Measurements from ENCODE around the gene LSR. TPM values are rescaled to one million over a fixed set of nuclear protein-coding genes. Genes with fewer than 3 reads are reported as not detected.

Gene LSR
- total RNA-seq, 3 donors from 2014 or later, result 123 to 302 (median 289) TPM

- intact Hi-C loops (cut with DNase I, micrococcal nuclease), result no loop called here
- Histone ChIP-seq H3K36me3 (ENCODE audit: low read depth) (no peaks in the 10 kb centered on the region), H3K4me3 (no peak overlapping the region), H3K9me3 (no peaks in the 10 kb centered on the region), H3K4me1 (ENCODE audit: low read depth) (no peaks in the 10 kb centered on the region)
- no peak for TF ChIP-seq CTCF (IDR thresholded peaks at IDR 0.05)
- DNase-seq, result no peak
- no peak for ATAC-seq
These were observed 49.8 kb downstream of the LSR start for GRCh38 chr19:35298561-35298972.

DNA sequence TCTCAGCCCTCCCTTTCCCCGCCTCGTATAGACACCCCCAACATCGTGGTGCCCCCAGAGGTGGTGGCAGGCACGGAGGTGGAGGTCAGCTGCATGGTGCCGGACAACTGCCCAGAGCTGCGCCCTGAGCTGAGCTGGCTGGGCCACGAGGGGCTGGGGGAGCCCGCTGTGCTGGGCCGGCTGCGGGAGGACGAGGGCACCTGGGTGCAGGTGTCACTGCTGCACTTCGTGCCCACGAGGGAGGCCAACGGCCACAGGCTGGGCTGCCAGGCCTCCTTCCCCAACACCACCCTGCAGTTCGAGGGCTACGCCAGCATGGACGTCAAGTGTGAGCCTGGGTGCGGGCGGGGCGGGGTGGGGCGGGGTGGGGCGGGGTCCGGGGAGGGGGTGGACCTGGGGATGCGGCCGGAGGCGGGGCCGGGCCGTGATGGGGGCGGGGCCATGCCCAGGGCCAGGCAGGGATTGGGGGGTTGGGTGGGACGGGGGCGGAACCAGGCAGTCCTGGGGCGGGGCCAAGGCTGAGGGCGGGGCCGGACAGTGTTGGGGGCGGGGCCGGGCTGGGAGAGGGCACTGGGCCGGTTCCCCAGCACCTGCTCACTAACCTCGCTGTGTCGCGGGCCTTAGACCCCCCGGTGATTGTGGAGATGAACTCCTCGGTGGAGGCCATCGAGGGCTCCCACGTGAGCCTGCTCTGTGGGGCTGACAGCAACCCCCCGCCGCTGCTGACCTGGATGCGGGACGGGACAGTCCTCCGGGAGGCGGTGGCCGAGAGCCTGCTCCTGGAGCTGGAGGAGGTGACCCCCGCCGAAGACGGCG is 50.9 kb downstream of the LSR start:
- Histone ChIP-seq H3K4me1 (ENCODE audit: low read depth) (no peaks in the 10 kb centered on the region), H3K36me3 (ENCODE audit: low read depth) (no peaks in the 10 kb centered on the region), H3K9me3 (no peaks in the 10 kb centered on the region), H3K4me3 (no peak overlapping the region)
- intact Hi-C loops (cut with DNase I, micrococcal nuclease), result no loop called here
- TF ChIP-seq CTCF (IDR thresholded peaks at IDR 0.05), result no peak
- ATAC-seq (peak; percentile 66), DNase-seq (no peak)

- H3K4me1 ChIP-seq (ENCODE audit: low read depth), result no peaks in the 10 kb centered on the region
- H3K9me3 ChIP-seq, result no peaks in the 10 kb centered on the region
- intact Hi-C loops (cut with DNase I, micrococcal nuclease), result no loop called here
- ATAC-seq (no peak), DNase-seq (no peak)
- H3K36me3 ChIP-seq (ENCODE audit: low read depth), result no peaks in the 10 kb centered on the region
- no peak overlapping the region for H3K4me3 ChIP-seq
- no peak for TF ChIP-seq CTCF (IDR thresholded peaks at IDR 0.05)
These were observed 51.5 kb downstream of the LSR start for GRCh38 chr19:35300339-35300649.

DNA sequence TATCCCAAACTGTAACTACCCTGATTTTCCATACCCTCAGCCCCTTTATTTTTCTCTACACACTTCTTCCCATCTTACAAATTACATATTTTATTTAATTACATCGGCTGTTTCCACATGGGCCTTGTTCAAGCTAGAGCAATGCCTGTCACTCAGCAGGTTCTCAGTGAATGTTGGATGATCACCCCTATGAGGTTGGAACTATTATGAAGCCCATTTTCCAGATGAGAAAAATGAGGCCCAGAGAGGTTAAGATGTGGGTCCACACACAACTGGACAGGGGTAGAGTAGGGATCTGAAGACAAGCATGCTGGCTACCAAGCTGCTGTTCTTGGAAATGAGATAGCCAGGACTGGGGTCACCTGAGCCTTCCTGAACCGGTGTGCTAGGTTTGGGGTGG is 53.2 kb downstream of the LSR start:
- intact Hi-C loops (cut with DNase I, micrococcal nuclease), result no loop called here
- no peak for TF ChIP-seq CTCF (IDR thresholded peaks at IDR 0.05)
- Histone ChIP-seq H3K9me3 (no peaks in the 10 kb centered on the region), H3K4me1 (ENCODE audit: low read depth) (no peaks in the 10 kb centered on the region), H3K4me3 (no peak overlapping the region), H3K36me3 (ENCODE audit: low read depth) (no peaks in the 10 kb centered on the region)
- DNase-seq (no peak), ATAC-seq (no peak)

DNA sequence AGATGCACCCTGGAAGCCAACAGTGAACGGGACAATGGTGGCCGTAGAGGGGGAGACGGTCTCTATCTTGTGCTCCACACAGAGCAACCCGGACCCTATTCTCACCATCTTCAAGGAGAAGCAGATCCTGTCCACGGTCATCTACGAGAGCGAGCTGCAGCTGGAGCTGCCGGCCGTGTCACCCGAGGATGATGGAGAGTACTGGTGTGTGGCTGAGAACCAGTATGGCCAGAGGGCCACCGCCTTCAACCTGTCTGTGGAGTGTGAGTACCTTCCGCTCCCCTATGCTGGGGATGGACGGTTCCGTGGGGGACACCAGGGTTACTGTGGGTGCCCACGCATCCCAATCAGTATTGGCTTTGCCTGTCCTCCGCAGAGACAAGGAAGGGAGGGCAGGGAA is 53.6 kb downstream of the LSR start:
- Histone ChIP-seq H3K4me1 (ENCODE audit: low read depth) (no peaks in the 10 kb centered on the region), H3K9me3 (no peaks in the 10 kb centered on the region), H3K4me3 (no peak overlapping the region), H3K36me3 (ENCODE audit: low read depth) (no peaks in the 10 kb centered on the region)
- no peak for ATAC-seq
- intact Hi-C loops (cut with DNase I, micrococcal nuclease), result no loop called here
- TF ChIP-seq CTCF (IDR thresholded peaks at IDR 0.05), result no peak
- no peak for DNase-seq
